K562 (cell line): ENCODE results near the gene RXRB. TPM values are rescaled to one million over a fixed set of nuclear protein-coding genes. Genes with fewer than 3 reads are reported as not detected.

ENCODE experiments used
- ATAC-seq: fragments of 200-7000 bp; cut with Tn5 transposase; 3 replicates; pipeline ENCODE4 v1.9.1; 2020; ENCODE audit warnings: moderate library complexity
- BruUV-seq: library from RNA; stranded (reverse); fragments of 400-500 nt; replicated peaks from 2 replicates; lab custom pipeline; 2021; lab: Mats Ljungman, UMichigan
- CTCF ChIA-PET: fragments of 300-600 bp; formaldehyde crosslinking; extraction: SDS; loops from one replicate; lab custom pipeline; 2021; ENCODE audit warnings: low intra/inter-chr PET ratio; lab: Yijun Ruan, JAX
- POLR2A ChIA-PET: fragments of 300-600, 350-650 bp; sonication (Branson Sonifier 250); formaldehyde crosslinking; extraction: SDS; loops from one replicate; lab custom pipeline; 2021; ENCODE audit warnings: antibody characterized with exemption, inconsistent platforms; lab: Yijun Ruan, JAX
- DNase-seq, 4 experiments: peaks; one replicate each; pipeline versions ENCODE4 v3.0.0 to v3.0.0-alpha.2; 2011 to 2018; ENCODE audit warnings: low spot score in 3 of 4, mixed read lengths in 3 of 4; ENCODE audit errors: extremely low read depth in 1 of 4
- FAIRE-seq: peaks from 2 replicates; lab custom pipeline; 2011; peaks lifted over from hg19 to GRCh38; lab: Jason Lieb, UNC
- H2AFZ ChIP-seq: 2 replicates; pipeline ENCODE4 v1.6.0; 2011; ENCODE audit warnings: low read depth, low read length, control low read depth, inconsistent platforms
- H3K27ac ChIP-seq: fragments of 200-600 bp; 3 replicates; pipeline ENCODE4 v1.8.0; 2011; ENCODE audit warnings: low read depth, mild to moderate bottlenecking, control low read depth, inconsistent platforms, low read length, moderate library complexity, mixed read lengths; ENCODE audit errors: extremely low read depth
- H3K27me3 ChIP-seq, 2 experiments: fragments of 300-600 bp in 1 of 2; 2 replicates in 1 of 2; 3 replicates in 1 of 2; pipeline versions ENCODE4 v1.6.0 to v1.8.0; 2011; ENCODE audit warnings: inconsistent platforms in 2 of 2, low read length in 2 of 2, mild to moderate bottlenecking in 1 of 2, mixed read lengths in 1 of 2, moderate library complexity in 1 of 2; ENCODE audit not compliant: control insufficient read depth in 2 of 2, insufficient read depth in 2 of 2
- H3K36me3 ChIP-seq: fragments of 300-600 bp; 3 replicates; pipeline ENCODE4 v1.8.0; 2011; ENCODE audit warnings: mild to moderate bottlenecking, low read length, inconsistent platforms; ENCODE audit not compliant: control insufficient read depth, insufficient read depth
- H3K4me1 ChIP-seq, 2 experiments: fragments of 200-600 bp in 1 of 2; replicated peaks in 1 of 2; 2 replicates in 1 of 2; 3 replicates in 1 of 2; pipeline versions ENCODE4 v1.5.1 to v1.8.0; 2011; ENCODE audit warnings: inconsistent platforms in 2 of 2, low read length in 2 of 2, mild to moderate bottlenecking in 1 of 2, mixed read lengths in 1 of 2, moderate library complexity in 1 of 2; ENCODE audit not compliant: control insufficient read depth in 2 of 2, insufficient read depth in 2 of 2
- H3K4me2 ChIP-seq: 2 replicates; pipeline ENCODE4 v1.6.1; 2011; ENCODE audit warnings: low read length, control low read depth, inconsistent platforms, mixed read lengths; ENCODE audit not compliant: insufficient read depth
- H3K4me3 ChIP-seq: fragments of 200-600 bp; sonication (generic), shearing (Covaris generic); 2 replicates; pipeline ENCODE4 v1.5.1; 2016; ENCODE audit warnings: control low read depth, inconsistent platforms
- H3K79me2 ChIP-seq: fragments of 200-600 bp; 3 replicates; pipeline ENCODE4 v1.8.0; 2011; ENCODE audit warnings: low read length, inconsistent platforms; ENCODE audit not compliant: control insufficient read depth, insufficient read depth
- H3K9ac ChIP-seq, 2 experiments: 2 replicates each; pipeline versions ENCODE4 v1.6.0 to v1.6.1; 2011; ENCODE audit warnings: low read depth in 2 of 2, low read length in 2 of 2, control low read depth in 1 of 2, inconsistent platforms in 1 of 2, mild to moderate bottlenecking in 1 of 2, mixed read lengths in 1 of 2; ENCODE audit not compliant: insufficient read depth in 1 of 2
- H3K9me1 ChIP-seq: one replicate; pipeline ENCODE4 v1.6.0; 2011; ENCODE audit warnings: inconsistent platforms, mild to moderate bottlenecking, low read length, moderate library complexity; ENCODE audit not compliant: control insufficient read depth, insufficient read depth
- H3K9me3 ChIP-seq: replicated peaks from 2 replicates; pipeline ENCODE4 v1.5.1; 2011; ENCODE audit warnings: low read depth, low read length, inconsistent platforms; ENCODE audit not compliant: control insufficient read depth, insufficient read depth
- H4K20me1 ChIP-seq: replicated peaks from 2 replicates; pipeline ENCODE4 v1.6.1; 2011; ENCODE audit warnings: low read length, inconsistent platforms, mixed read lengths; ENCODE audit not compliant: control insufficient read depth, insufficient read depth
- AFF1 ChIP-seq, 2 experiments: fragments of 450-650 bp; IDR thresholded peaks; 2 replicates each; pipeline ENCODE4 v1.6.1; 2018; ENCODE audit warnings: mild to moderate bottlenecking in 2 of 2, low read depth in 1 of 2; ENCODE audit not compliant: partially characterized antibody in 2 of 2
- ATF1 ChIP-seq, 2 experiments: fragments of 450-650 bp in 1 of 2; IDR thresholded peaks; 2 replicates each; pipeline ENCODE4 v1.6.1; 2016; ENCODE audit warnings: missing compliant biosample characterization in 1 of 2, missing genetic modification characterization in 1 of 2
- CEBPB ChIP-seq: fragments of 450-650 bp; IDR thresholded peaks from 2 replicates; pipeline ENCODE4 v1.6.1; 2016; ENCODE audit warnings: missing genetic modification characterization, missing compliant biosample characterization
- COPS2 ChIP-seq: fragments of 450-650 bp; conservative IDR thresholded peaks from 2 replicates; pipeline ENCODE4 v1.6.1; 2016; ENCODE audit warnings: mild to moderate bottlenecking, moderate library complexity
- CREB1 ChIP-seq, 2 experiments: sonication (generic) in 1 of 2; formaldehyde crosslinking in 1 of 2; IDR thresholded peaks; 2 replicates each; pipeline versions ENCODE4 v1.6.1 to v1.8.0; 2012 to 2022; ENCODE audit warnings: inconsistent platforms in 1 of 2, mild to moderate bottlenecking in 1 of 2, missing genetic modification reagents in 1 of 2, moderate library complexity in 1 of 2
- CREM ChIP-seq: IDR thresholded peaks from 2 replicates; pipeline ENCODE4 v1.6.1; 2014; ENCODE audit warnings: antibody characterized with exemption, low read depth
- IFI16 ChIP-seq: fragments of 250-450 bp; sonication (Bioruptor Pico); IDR thresholded peaks from 2 replicates; pipeline ENCODE4 v2.1.2; 2022; ENCODE audit warnings: mild to moderate bottlenecking, inconsistent platforms
- TFE3 ChIP-seq: fragments of 450-650 bp; formaldehyde crosslinking; IDR thresholded peaks from 2 replicates; pipeline ENCODE4 v1.4.0; 2020; ENCODE audit warnings: mild to moderate bottlenecking, mixed read lengths
- USF1 ChIP-seq: sonication (generic); formaldehyde crosslinking; IDR thresholded peaks from 2 replicates; pipeline ENCODE4 v1.9.0; 2022; ENCODE audit warnings: mild to moderate bottlenecking, missing genetic modification reagents
- ZNF431 ChIP-seq: sonication (generic); formaldehyde crosslinking; IDR thresholded peaks from 2 replicates; pipeline ENCODE4 v1.8.0; 2022; ENCODE audit warnings: mild to moderate bottlenecking, missing genetic modification reagents
- WGBS: fragments of 100-300 bp; shearing (Covaris generic); methylation state at CpG from one replicate; pipeline ENCODE4 v1.1.6; 2016; ENCODE audit warnings: low coverage, mixed read lengths; ENCODE audit not compliant: insufficient coverage; ENCODE audit errors: missing lambda C conversion rate; 5-methylcytosine and 5-hydroxymethylcytosine counted together
- in situ Hi-C: fragments of 300-500 bp; cut with MboI; formaldehyde crosslinking; loops from 4 replicates; pipeline ENCODE4 v1.15.0; 2018; ENCODE audit warnings: inconsistent platforms, mixed read lengths
- intact Hi-C: fragments of 100-400 bp; cut with micrococcal nuclease; formaldehyde crosslinking; loops from 2 replicates; pipeline ENCODE4 v1.14.2; 2022
- polyA plus RNA-seq, 8 experiments: library from polyadenylated mRNA; depleted of rRNA in 4 of 8; stranded (reverse) in 5 of 8; unstranded in 3 of 8; fragments of >200 nt; fragmentation: Nextera tagmentation in 2 of 8; fragmentation: Illumina TruSeq in 1 of 8; extraction: Ambion mirVana in 2 of 8; extraction: Trizol in 1 of 8; gene quantifications; 2 replicates each; pipeline versions ENCODE4 v1.2.1 to v1.2.3, GENCODE V29; 2011 to 2014; ENCODE audit warnings: inconsistent platforms in 1 of 8, missing spikeins in 1 of 8
- total RNA-seq, 7 experiments: library from RNA; depleted of rRNA in 6 of 7; stranded (reverse); fragments of >200 nt in 6 of 7; fragmentation: Illumina TruSeq in 2 of 7; extraction: Trizol in 2 of 7; gene quantifications; 2 replicates each; pipeline versions ENCODE4 v1.2.1 to v1.2.3, GENCODE V29; 2011 to 2021; ENCODE audit warnings: low replicate concordance in 1 of 7

The RXRB gene
- total and polyA plus RNA-seq, 9 of the 15 experiments (the other 6 are each of a cell fraction or from before 2014, with no cell fraction given): 0.76 to 35.5 (median 18.4) TPM

- no peak for TF ChIP-seq AFF1 (IDR thresholded peaks at IDR 0.05; ENCODE audit: low read depth in 1 of 2, partially characterized antibody in 2 of 2)
Measured at GRCh38 chr6:33165581-33166258, 34.7 kb downstream of the RXRB start (continued).

- ChIA-PET CTCF (no interaction called here), POLR2A (interaction anchor here (0.6 to 3.0 kb wide), 7 partner anchors 7 to 192 kb away, joined by 3 to 11 read pairs (median 3); no protein-coding TSS in a partner anchor)
- Histone ChIP-seq H3K79me2 (no peaks in the 10 kb centered on the region), H3K27ac (no peak overlapping the region), H3K9me1 (no peaks in the 10 kb centered on the region), H3K36me3 (no peaks in the 10 kb centered on the region), H3K4me1 (peaks cover 7 to 30% of the 10 kb centered on the region in 2 experiments; a peak in 3 of 5 replicates), H3K4me3 (no peak overlapping the region), H3K4me2 (no peak overlapping the region), H4K20me1 (peaks cover 4% of the 10 kb centered on the region; the same call in 1 of the 2 replicates), H3K9me3 (no peaks in the 10 kb centered on the region), H3K27me3 (peaks cover 5 to 43% of the 10 kb centered on the region in 2 experiments; a peak in 3 of 5 replicates), H2AFZ (no peak overlapping the region), H3K9ac (peak overlapping the region in 1 of 2 experiments; percentile 10; a peak in 1 of 4 replicates)
- FAIRE-seq (no peak), DNase-seq (peak in 1 of 4 experiments; percentile 19), ATAC-seq (no peak)
- in situ Hi-C loops: loop anchor here (5.0 kb wide), 1 partner anchor 1028 kb away; no protein-coding TSS in a partner anchor
- WGBS: 1% methylated on average over 14 of the region's 14 CpGs
- intact Hi-C loops: no loop called here
- BruUV-seq: no TSS peak
- TF ChIP-seq IFI16 (CRISPR knock-in tag): no peak
- peak; percentile 76 for TF ChIP-seq CREM
- TF ChIP-seq ATF1 (CRISPR knock-in tag; IDR thresholded peaks at IDR 0.05): no peak
- peak; percentile 74 for TF ChIP-seq ATF1 (tag; IDR thresholded peaks at IDR 0.05)
- peak; percentile 71 for TF ChIP-seq USF1 (CRISPR knock-in tag)
- TF ChIP-seq ZNF431 (CRISPR knock-in tag): no peak
- TF ChIP-seq COPS2: no peak
- peak; percentile 89 for TF ChIP-seq TFE3 (CRISPR knock-in tag)
- 0 out of 2 replicates have a peak, but pooled peaks have one; percentile 32 for TF ChIP-seq CREB1 (IDR thresholded peaks at IDR 0.05)
- TF ChIP-seq CREB1 (CRISPR knock-in tag; IDR thresholded peaks at IDR 0.05): no peak
- no peak for TF ChIP-seq CEBPB (tag)
Measured at GRCh38 chr6:33164665-33165373, 35.6 kb downstream of the RXRB start.
